HG03378 (cell line): ENCODE results near the gene ZNG1A.
"Not testable (repeated sequence)": the region's sequence is repeated elsewhere in the genome, so short reads cannot be mapped to it uniquely, and the experiment has no call there.

ENCODE experiments used
- ATAC-seq: cut with Tn5 transposase; IDR thresholded peaks from one replicate; pipeline ENCODE4 v1.9.1; 2021; ENCODE audit warnings: mild to moderate bottlenecking, moderate library complexity; ENCODE audit not compliant: unreplicated experiment

ZNG1A gene

GRCh38 chr9:178970-179383 is at the start of gene ZNG1A:
Gene ZNG1A, minus strand, starts transcription at chr9:179056. Its CDS starts 87 bp downstream, at chr9:178969.
- not testable (repeated sequence) for ATAC-seq

GRCh38 chr9:227860-228259 is 49.0 kb upstream of the ZNG1A start:
- ATAC-seq: no peak

GRCh38 chr9:224582-225520 is 46.0 kb upstream of the ZNG1A start:
- ATAC-seq: no peak

DNA sequence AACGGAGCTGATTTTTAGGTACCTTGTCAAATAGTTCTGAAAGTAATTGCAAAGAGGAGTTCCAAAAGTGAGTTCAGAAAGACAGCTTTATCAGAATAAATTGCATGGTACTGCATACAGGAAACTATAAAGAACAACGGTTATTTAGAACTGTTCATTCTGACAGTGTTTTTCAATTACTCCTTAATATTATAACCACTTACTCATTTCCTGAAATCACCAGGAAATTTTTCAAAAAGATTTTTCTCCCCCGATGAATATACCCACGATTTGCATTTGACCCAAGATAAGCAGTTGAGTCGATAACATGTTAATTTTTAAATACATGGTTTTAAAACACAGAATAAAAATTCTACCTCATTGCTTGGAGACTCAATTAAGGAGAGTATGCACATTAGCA is 45.2 kb upstream of the ZNG1A start:
- ATAC-seq: no peak

GRCh38 chr9:223152-223551 is 44.3 kb upstream of the ZNG1A start:
- ATAC-seq: no peak

GRCh38 chr9:221989-222776 is 43.3 kb upstream of the ZNG1A start:
- ATAC-seq: no peak

GRCh38 chr9:219670-220365 is 41.0 kb upstream of the ZNG1A start:
- no peak for ATAC-seq

DNA sequence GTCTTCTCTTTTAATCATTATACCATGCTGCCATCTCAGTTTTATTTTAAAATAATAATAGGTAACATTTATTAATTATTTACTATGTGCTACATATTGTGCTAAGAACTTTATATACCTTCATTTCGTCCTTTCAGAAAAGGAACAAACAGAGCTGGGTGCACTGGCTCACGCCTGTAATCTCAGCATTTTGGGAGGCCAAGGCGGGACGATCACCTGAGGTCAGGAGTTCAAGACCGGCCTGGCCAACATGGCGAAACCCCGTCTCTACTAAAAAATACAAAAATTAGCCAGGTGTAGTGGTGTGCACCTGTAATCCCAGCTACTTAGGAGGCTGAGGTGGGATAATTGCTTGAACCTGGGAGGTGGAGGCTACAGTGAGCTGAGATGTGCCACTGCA is 40.2 kb upstream of the ZNG1A start:
- not testable (repeated sequence) for ATAC-seq

DNA sequence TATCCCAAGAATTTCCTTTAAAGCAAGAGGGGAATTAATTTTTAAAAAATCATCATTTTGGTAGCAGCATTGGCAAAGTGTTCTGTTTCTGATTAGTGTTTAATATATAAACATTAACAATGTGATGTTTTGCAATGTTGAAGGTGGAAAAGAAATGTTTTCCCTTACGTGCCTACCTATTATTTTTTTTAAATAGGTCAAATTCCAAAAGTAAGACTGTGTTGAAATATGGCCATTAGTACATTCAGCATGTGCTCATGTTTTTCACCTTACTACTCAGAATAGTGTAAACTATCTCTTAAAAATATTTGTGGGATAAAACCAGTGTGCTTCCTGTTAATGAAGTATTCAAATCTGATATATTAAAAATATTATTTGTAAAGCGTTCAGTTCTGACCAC is 39.1 kb upstream of the ZNG1A start:
- ATAC-seq: no peak

GRCh38 chr9:216866-217265 is 38.0 kb upstream of the ZNG1A start:
- ATAC-seq: no peak

DNA sequence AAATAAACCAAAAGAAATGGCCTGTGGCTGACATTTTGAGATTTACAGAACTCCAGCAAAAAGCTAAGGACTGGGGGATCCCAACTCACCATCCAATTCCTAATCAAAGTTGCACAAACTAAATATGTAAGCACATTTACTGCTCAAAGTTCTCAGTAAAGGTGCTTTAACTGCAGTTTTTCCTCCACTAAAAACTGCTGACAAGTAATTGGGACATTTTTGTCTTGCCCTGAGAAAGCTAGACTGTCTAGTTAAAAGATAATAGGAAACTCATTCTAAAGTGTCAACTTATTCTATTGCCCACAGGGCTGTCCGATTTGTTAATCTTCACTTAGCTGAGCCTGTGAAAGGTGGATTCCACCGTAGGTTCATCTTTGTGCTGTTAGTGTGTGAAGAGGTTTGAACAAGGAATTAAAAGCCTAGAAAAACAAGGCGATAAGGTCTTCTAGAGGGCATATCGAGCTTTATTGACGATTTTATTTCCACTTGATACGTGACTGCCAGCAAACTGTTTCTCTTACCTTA is 36.8 kb upstream of the ZNG1A start:
- no peak for ATAC-seq

DNA sequence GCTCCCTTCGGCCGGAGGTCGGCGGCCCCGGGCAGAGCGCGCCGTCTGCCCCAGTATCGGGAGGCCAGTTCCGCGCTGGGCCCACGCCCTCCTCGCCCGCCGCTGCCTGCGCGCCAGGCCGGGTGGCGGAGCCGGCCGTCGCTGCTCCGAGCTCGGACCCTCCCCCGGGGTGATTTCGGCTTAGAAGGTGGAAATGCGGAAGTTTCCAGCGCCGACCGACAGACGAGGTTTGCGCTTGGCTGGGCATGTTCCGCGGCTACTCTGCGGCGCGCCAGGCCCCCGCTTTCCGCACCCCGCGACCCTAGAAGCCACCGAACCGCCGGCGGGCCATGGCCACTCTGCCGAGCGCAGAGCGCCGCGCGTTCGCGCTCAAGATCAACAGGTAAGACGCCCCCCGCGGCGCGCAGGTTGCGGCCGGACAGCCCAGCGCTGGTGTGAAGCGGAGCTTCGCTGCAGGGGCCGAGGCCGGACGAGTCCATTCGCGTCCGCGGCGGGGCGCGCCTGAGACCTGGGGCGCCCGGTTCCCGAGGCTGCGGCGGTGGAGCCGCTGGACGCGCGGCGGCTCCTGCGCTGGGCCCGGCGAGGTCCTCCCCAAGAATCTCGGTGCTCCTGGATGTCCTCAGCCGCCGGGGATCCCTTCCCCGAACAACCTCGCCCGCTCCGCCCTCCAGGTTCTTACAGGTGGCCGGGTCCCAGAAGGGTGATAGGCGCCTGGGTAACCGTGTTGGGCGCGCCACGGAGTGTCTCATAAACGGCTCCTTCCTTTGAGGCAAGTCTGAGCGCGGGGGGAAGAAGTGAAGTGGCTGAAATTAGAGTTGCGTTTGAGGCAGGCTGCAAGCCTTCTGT is 36.0 kb upstream of the ZNG1A start, which contains the start of gene DOCK8:
DOCK8 (plus strand) TSS at position 218 of the 846 bp plus-strand sequence; CDS start at position 330, 112 bp downstream.
- ATAC-seq: peak; percentile 73

DNA sequence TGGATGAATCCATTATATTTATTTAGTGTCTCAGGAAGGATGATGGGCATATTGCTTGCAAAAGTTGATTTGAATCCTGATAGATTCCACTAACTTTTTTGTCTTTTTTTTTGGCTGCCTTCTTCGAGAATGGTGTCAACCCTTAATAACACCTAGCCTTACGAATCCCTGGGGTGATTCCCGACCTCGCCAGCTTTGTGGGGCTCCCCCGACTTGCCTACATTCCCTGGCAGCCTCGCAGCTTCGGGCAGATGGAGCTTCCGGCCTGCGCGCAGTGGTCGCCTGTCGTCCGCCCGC is 35.4 kb upstream of the ZNG1A start:
- no peak for ATAC-seq

DNA sequence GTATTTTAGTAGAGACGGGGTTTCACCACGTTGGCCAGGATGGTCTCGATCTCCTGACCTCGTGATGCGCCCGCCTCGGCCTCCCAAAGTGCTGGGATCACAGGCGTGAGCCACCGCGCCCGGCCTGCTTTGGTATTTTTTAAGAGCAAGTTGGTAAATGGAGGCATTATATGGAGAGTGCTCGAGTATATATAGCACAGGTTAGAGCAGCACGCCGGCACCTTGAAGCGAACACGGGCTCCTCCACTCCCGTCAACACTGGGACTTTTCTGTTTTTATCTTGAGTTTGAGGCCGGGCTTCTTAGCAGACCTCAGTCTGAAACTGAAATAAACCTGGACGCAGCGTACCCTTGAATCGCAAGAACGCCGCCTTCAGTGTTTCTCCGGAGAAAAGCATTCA is 35.0 kb upstream of the ZNG1A start:
- ATAC-seq: not testable (repeated sequence)

DNA sequence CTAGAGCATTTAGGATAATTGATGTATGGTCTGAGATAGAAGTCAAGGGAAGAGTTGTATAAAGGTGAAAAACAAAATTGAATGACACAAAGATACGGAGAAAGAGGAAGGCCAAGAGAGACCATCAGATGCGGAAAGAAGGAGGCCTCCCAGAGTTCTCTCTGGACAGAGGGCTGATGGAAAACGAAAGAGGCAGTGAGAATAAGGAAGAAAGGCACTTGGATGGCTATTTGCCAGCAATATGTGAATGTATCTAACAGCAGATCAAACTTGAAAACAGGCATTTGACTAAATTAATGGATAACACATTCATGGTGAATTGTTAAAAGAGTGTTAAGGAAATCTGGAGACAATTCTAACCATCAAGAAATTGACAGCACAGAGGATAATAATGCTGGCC is 33.4 kb upstream of the ZNG1A start:
- no peak for ATAC-seq

GRCh38 chr9:211557-211956 is 32.7 kb upstream of the ZNG1A start:
- ATAC-seq: no peak

DNA sequence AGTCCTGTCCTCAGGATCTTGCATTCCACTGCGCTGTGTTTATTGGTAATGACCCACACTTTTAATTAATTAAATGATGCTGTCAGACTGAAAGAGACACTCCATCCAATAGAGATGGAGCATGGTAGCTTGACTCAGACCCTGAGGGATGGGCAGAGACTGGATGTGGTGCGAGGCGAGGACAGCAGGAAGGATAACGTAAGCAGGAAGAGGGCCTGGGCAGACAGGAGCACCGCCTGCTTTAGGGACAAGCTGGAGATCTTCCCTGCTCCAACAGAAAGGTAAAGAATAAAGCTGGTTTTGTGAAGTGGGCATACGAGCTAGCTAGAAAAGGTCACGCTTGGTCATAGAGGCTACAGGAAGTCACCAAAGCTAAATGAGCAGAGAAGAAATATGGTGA is 32.2 kb upstream of the ZNG1A start:
- ATAC-seq: no peak

DNA sequence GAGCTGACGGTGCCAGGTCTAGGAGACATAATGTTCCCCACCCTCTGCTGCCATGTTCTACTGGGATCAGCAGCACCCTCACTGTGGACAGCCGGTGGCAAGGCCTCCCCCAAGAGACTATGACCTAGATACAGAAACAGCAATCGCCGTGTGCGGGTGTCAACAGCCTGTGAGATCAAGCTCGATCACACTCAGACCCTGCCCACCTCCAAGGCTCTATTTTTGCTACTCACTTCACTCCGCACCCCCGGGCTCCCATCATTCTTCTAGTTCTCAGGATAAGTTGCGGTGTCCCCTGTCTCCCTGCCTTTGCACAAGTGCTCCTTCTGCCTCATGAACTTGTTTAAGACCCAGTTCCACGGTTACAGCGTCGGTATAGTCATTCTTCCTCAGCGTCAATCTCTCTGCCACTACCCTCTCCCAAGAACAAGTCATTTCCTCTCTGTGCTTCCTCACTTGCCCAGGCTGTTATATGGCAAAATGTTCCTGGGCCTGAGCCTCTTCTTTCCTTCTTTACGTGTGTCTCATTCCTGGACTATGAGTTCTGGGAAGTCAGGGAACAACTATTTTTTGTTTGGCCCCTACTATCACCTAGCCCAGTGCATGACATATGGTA is 30.4 kb upstream of the ZNG1A start:
- ATAC-seq: no peak

GRCh38 chr9:206481-206880 is 27.6 kb upstream of the ZNG1A start:
- ATAC-seq: no peak

- ATAC-seq: not testable (repeated sequence)
Measured at GRCh38 chr9:199601-200000, 20.7 kb upstream of the ZNG1A start.
